Tibial artery (tissue), 4 donors: ENCODE data around the gene PSMA5.

Experiments used
- DNase-seq, 2 donors: peaks; one replicate each; pipeline ENCODE4 v3.0.0-alpha.2; 2019
- H3K27ac ChIP-seq, 2 donors: fragments of 200-600 bp; sonication (generic) in 1 of 2; 1 replicate in 1 of 2; 2 replicates in 1 of 2; pipeline ENCODE4 v1.5.1; 2018 to 2019; ENCODE audit warnings: mild to moderate bottlenecking in 1 of 2
- H3K27me3 ChIP-seq, 2 donors: fragments of 200-600 bp; sonication (generic) in 1 of 2; one replicate each; pipeline versions ENCODE4 v1.5.1 to v1.6.0; 2016 to 2019
- H3K36me3 ChIP-seq, 3 donors: fragments of 200-600 bp; sonication (generic) in 2 of 3; one replicate each; pipeline ENCODE4 v1.5.1; 2016 to 2019; ENCODE audit warnings: mild to moderate bottlenecking in 2 of 3
- H3K4me1 ChIP-seq, 4 donors: fragments of 200-600 bp; sonication (generic) in 2 of 4; 1 replicate in 3 of 4; 2 replicates in 1 of 4; pipeline ENCODE4 v1.5.1; 2016 to 2019
- H3K4me3 ChIP-seq, 2 donors: fragments of 200-600 bp; sonication (generic) in 1 of 2; 1 replicate in 1 of 2; 2 replicates in 1 of 2; pipeline ENCODE4 v1.5.1; 2018 to 2019; ENCODE audit warnings: mild to moderate bottlenecking in 2 of 2
- H3K9me3 ChIP-seq, 3 donors: fragments of 200-600 bp; sonication (generic) in 1 of 3; one replicate each; pipeline ENCODE4 v1.5.1; 2016 to 2019
- CTCF ChIP-seq, 2 experiments: fragments of 200-600 bp in 1 of 2; fragments of 450-650 bp in 1 of 2; IDR thresholded peaks; one replicate each; pipeline ENCODE4 v1.5.1; 2017 to 2019; ENCODE audit warnings: antibody characterized with exemption in 2 of 2, mild to moderate bottlenecking in 1 of 2, moderate library complexity in 1 of 2
- intact Hi-C: fragments of 100-400 bp; cut with DNase I; formaldehyde crosslinking; loops from one replicate; pipeline ENCODE4 v1.15.0; 2023; ENCODE audit warnings: low total_unique reads

PSMA5 gene

GRCh38 chr1:109369167-109369746 lies 57.0 kb downstream of the PSMA5 start:
- H3K27ac ChIP-seq, result peak overlapping the region; percentile 82 to 85
- no peak for TF ChIP-seq CTCF (IDR thresholded peaks at IDR 0.05)

GRCh38 chr1:109368464-109368863 lies 57.8 kb downstream of the PSMA5 start:
- H3K36me3 ChIP-seq, result peaks cover 23 to 42% (median 36%) of the 10 kb centered on the region in 3 donors
- peaks cover 0 to 95% (median 47%) of the 10 kb centered on the region in 4 donors for H3K4me1 ChIP-seq
- DNase-seq, result no peak
- no peak overlapping the region for H3K4me3 ChIP-seq
- H3K27me3 ChIP-seq, result no peaks in the 10 kb centered on the region
- intact Hi-C loops, result no loop called here
- H3K27ac ChIP-seq, result peak overlapping the region; percentile 82 to 85
- H3K9me3 ChIP-seq, result no peaks in the 10 kb centered on the region
- TF ChIP-seq CTCF (IDR thresholded peaks at IDR 0.05), result no peak

More at GRCh38 chr1:109369167-109369746, 57.0 kb downstream of the PSMA5 start:
- Histone ChIP-seq H3K36me3 (peaks cover 23 to 42% (median 36%) of the 10 kb centered on the region in 3 donors), H3K4me1 (peaks cover 0 to 95% (median 53%) of the 10 kb centered on the region in 4 donors), H3K9me3 (no peaks in the 10 kb centered on the region), H3K4me3 (no peak overlapping the region), H3K27me3 (no peaks in the 10 kb centered on the region)
- DNase-seq, result no peak
- intact Hi-C loops, result no loop called here

- no peak overlapping the region for H3K4me3 ChIP-seq
- no peaks in the 10 kb centered on the region for H3K9me3 ChIP-seq
- DNase-seq, result no peak
- H3K36me3 ChIP-seq, result peaks cover 23 to 42% (median 36%) of the 10 kb centered on the region in 3 donors
- H3K27me3 ChIP-seq, result no peaks in the 10 kb centered on the region
- intact Hi-C loops, result no loop called here
- peaks cover 0 to 92% (median 39%) of the 10 kb centered on the region in 4 donors for H3K4me1 ChIP-seq
- peak overlapping the region; percentile 82 to 85 for H3K27ac ChIP-seq
- TF ChIP-seq CTCF (IDR thresholded peaks at IDR 0.05), result no peak
Observed at GRCh38 chr1:109367626-109368025, 58.6 kb downstream of the PSMA5 start.

- Histone ChIP-seq H3K9me3 (no peaks in the 10 kb centered on the region), H3K4me1 (peaks cover 0 to 93% (median 35%) of the 10 kb centered on the region in 4 donors), H3K4me3 (no peak overlapping the region), H3K36me3 (peaks cover 23 to 42% (median 36%) of the 10 kb centered on the region in 3 donors), H3K27me3 (no peaks in the 10 kb centered on the region), H3K27ac (peak overlapping the region; percentile 82 to 85)
- intact Hi-C loops, result no loop called here
- DNase-seq, result no peak
- TF ChIP-seq CTCF (IDR thresholded peaks at IDR 0.05), result no peak
Observed at GRCh38 chr1:109365642-109366204, 60.5 kb downstream of the PSMA5 start.

- TF ChIP-seq CTCF (IDR thresholded peaks at IDR 0.05), result no peak
- Histone ChIP-seq H3K27ac (peak overlapping the region; percentile 51 to 62), H3K27me3 (no peaks in the 10 kb centered on the region), H3K4me3 (no peak overlapping the region), H3K36me3 (peaks cover 21 to 29% (median 22%) of the 10 kb centered on the region in 3 donors), H3K4me1 (peaks cover 0 to 90% (median 19%) of the 10 kb centered on the region in 4 donors), H3K9me3 (no peaks in the 10 kb centered on the region)
- intact Hi-C loops, result no loop called here
- DNase-seq, result no peak
Observed at GRCh38 chr1:109361649-109362048, 64.6 kb downstream of the PSMA5 start.
